ENCODE results near the gene PRDM16.

DNA sequence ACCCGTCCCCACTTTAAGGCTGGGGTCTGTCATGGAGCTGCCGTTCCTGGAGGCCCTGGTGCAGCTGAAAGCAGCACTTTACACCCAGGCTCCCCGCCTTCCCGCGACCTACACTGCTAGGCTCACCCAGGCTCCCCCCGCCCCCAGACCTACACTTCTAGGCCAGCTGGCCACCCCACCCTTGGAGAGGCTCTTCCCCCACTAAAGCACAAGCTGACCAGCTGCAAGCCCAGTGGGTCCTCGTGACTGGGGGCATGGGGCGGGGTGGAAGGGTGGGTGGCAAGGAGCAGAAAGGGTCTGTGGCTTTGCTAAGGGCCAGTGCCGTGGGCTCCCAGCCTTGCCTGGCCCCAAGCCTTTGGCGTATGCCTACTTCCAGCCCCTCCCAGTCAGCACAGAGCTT is 375.7 kb downstream of the PRDM16 start:
- TF ChIP-seq, protein P1, sequence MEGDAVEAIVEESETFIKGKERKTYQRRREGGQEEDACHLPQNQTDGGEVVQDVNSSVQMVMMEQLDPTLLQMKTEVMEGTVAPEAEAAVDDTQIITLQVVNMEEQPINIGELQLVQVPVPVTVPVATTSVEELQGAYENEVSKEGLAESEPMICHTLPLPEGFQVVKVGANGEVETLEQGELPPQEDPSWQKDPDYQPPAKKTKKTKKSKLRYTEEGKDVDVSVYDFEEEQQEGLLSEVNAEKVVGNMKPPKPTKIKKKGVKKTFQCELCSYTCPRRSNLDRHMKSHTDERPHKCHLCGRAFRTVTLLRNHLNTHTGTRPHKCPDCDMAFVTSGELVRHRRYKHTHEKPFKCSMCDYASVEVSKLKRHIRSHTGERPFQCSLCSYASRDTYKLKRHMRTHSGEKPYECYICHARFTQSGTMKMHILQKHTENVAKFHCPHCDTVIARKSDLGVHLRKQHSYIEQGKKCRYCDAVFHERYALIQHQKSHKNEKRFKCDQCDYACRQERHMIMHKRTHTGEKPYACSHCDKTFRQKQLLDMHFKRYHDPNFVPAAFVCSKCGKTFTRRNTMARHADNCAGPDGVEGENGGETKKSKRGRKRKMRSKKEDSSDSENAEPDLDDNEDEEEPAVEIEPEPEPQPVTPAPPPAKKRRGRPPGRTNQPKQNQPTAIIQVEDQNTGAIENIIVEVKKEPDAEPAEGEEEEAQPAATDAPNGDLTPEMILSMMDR (conservative IDR thresholded peaks at IDR 0.05; ENCODE audit: low read length), result no peak
- no peak for TF ChIP-seq EZH2phosphoT487 (IDR thresholded peaks at IDR 0.05; ENCODE audit: borderline replicate concordance)
